ENCODE measurements around the gene SMARCE1.

DNA sequence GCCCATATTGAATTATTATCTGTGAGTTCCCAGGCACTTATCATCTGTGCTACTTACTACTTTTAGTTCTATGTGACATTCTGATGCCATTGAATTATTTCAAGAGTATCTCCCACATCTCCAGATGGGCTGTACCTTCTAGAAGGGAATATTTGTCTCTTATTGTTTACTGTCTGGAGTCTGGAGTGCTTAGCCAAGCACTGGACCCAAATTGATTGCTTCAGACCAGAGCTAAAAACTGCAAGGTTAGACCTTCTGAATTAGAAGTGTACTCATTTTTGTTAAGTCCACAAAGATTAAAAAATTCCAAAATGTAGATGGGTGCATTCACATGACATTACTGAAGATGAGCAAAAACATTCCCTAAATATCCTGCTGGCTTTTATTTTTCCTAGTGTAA is 33.4 kb upstream of the SMARCE1 start:
- TF ChIP-seq, protein P1, sequence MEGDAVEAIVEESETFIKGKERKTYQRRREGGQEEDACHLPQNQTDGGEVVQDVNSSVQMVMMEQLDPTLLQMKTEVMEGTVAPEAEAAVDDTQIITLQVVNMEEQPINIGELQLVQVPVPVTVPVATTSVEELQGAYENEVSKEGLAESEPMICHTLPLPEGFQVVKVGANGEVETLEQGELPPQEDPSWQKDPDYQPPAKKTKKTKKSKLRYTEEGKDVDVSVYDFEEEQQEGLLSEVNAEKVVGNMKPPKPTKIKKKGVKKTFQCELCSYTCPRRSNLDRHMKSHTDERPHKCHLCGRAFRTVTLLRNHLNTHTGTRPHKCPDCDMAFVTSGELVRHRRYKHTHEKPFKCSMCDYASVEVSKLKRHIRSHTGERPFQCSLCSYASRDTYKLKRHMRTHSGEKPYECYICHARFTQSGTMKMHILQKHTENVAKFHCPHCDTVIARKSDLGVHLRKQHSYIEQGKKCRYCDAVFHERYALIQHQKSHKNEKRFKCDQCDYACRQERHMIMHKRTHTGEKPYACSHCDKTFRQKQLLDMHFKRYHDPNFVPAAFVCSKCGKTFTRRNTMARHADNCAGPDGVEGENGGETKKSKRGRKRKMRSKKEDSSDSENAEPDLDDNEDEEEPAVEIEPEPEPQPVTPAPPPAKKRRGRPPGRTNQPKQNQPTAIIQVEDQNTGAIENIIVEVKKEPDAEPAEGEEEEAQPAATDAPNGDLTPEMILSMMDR (IDR thresholded peaks at IDR 0.05; ENCODE audit: low read length): no peak
- TF ChIP-seq EZH2 (optimal IDR thresholded peaks at IDR 0.05; ENCODE audit: low read depth, low read length) (no peak), EZH2phosphoT487 (IDR thresholded peaks at IDR 0.05; ENCODE audit: low read length) (no peak)

Measured in MM.1S (cell line).